Pancreas (tissue), 10 donors: ENCODE results near the gene KCMF1. TPM values are rescaled to one million over a fixed set of nuclear protein-coding genes. Genes with fewer than 3 reads are reported as not detected.
A peak's percentile ranks its signal among the peaks of the same experiment; 100 is the strongest.

Source experiments
- ATAC-seq, 4 donors: fragments of 200-7000 bp; cut with Tn5 transposase; one replicate each; pipeline versions ENCODE4 v1.8.0 to v1.9.1; 2020; ENCODE audit warnings: mild to moderate bottlenecking in 4 of 4, moderate library complexity in 4 of 4
- DNase-seq, 6 donors: peaks; one replicate each; pipeline ENCODE4 v3.0.0-alpha.2; 2020
- FAIRE-seq: peaks from 2 replicates; lab custom pipeline; 2012; peaks lifted over from hg19 to GRCh38; lab: Jason Lieb, UNC
- H3K27ac ChIP-seq, 4 donors: fragments of 200-600 bp; sonication (generic); 1 replicate in 3 of 4; 2 replicates in 1 of 4; pipeline versions ENCODE4 v1.5.0 to v1.8.0; 2020
- H3K27me3 ChIP-seq, 4 donors: fragments of 200-600 bp; one replicate each; pipeline ENCODE4 v1.8.0; 2021
- H3K36me3 ChIP-seq, 3 donors: fragments of 200-600 bp; sonication (generic) in 1 of 3; one replicate each; pipeline versions ENCODE4 v1.5.0 to v1.8.0; 2020 to 2021
- H3K4me1 ChIP-seq, 3 donors: fragments of 200-600 bp; one replicate each; pipeline ENCODE4 v1.8.0; 2021
- H3K4me3 ChIP-seq, 4 donors: fragments of 200-600 bp; sonication (generic) in 2 of 4; one replicate each; pipeline versions ENCODE4 v1.5.0 to v1.8.0; 2020 to 2021
- H3K9me3 ChIP-seq, 4 donors: fragments of 200-600 bp; one replicate each; pipeline ENCODE4 v1.8.0; 2021
- WGBS, 2 donors: extraction: QIAGEN DNeasy Blood & Tissue Kit; methylation state at CpG; one replicate each; pipeline ENCODE4 v1.1.7; 2013; 5-methylcytosine and 5-hydroxymethylcytosine counted together
- intact Hi-C, 3 donors: fragments of 100-400 bp; cut with DNase I; formaldehyde crosslinking; loops; one replicate each; pipeline versions ENCODE4 v1.11.1 to v1.14.2; 2022
- polyA plus RNA-seq, 2 donors: library from polyadenylated mRNA; stranded (reverse); fragments of 200-250 nt; gene quantifications; one replicate each; pipeline ENCODE4 v1.2.3, GENCODE V29; 2013
- total RNA-seq, 6 donors: library from RNA; stranded (reverse); fragmentation: NEBNext Ultra II Directional in 4 of 6; extraction: Animal tissue kit (Norgen Biotek cat#: 25700) in 4 of 6; gene quantifications; one replicate each; pipeline versions ENCODE4 v1.2.1 to v1.2.4, GENCODE V29; 2021 to 2023
- TF ChIP-seq, protein P1 (sequence below), 4 donors: fragments of 200-600 bp; sonication (generic) in 3 of 4; IDR thresholded peaks; one replicate each; pipeline versions ENCODE4 v1.5.0 to v1.8.0; 2021; ENCODE audit warnings: antibody characterized with exemption in 4 of 4
- donor health status: healthy with polysubstance abuse.
- donor health status: DM: no; HTN: no; CAD: no; lungs with moderate emphysema.
- donor health status: DM: no; HTN: no; CAD: no.
- donor health status: control.
- donor health status: control.
- donor health status: Bipolar disorder and iron deficiency.
- donor health status: DM: yes; HTN: yes; CAD: no.
- donor health status: DM: no; HTN: no; CAD: no.
- donor health status: DM: no; HTN: no; CAD: no.
- donor health status: DM: yes; HTN: yes; CAD: no.

The KCMF1 gene
- total and polyA plus RNA-seq, 8 donors: 9.9 to 102 (median 67.4) TPM

DNA sequence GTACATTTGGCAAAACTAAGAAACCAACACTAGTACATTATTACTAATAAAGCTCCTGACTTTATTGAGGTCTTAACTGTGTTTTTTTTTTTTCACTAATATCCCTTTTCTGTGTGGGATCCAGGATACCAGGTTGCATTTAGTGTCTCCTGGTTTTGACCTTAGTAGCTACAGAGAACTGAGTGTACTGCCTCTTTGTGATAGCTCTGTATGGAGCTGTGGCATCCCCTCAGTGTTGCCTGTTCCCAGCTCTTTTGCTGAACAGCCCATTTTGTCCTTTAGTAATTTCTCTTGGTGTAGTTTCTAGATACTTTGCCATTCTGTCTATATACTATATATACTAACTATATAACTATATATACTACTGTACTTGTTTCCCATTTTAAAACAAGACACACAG, 31.6 kb downstream of the KCMF1 start:
- no peak overlapping the region for H3K27ac ChIP-seq
- ATAC-seq (no peak), DNase-seq (no peak), FAIRE-seq (no peak)
- H3K4me3 ChIP-seq: no peak overlapping the region
- H3K27me3 ChIP-seq: no peaks in the 10 kb centered on the region
- no peaks in the 10 kb centered on the region for H3K9me3 ChIP-seq
- H3K36me3 ChIP-seq: peaks cover 0 to under 1% (median 0%) of the 10 kb centered on the region in 3 donors
- intact Hi-C loops: no loop called here
- TF ChIP-seq, protein P1, sequence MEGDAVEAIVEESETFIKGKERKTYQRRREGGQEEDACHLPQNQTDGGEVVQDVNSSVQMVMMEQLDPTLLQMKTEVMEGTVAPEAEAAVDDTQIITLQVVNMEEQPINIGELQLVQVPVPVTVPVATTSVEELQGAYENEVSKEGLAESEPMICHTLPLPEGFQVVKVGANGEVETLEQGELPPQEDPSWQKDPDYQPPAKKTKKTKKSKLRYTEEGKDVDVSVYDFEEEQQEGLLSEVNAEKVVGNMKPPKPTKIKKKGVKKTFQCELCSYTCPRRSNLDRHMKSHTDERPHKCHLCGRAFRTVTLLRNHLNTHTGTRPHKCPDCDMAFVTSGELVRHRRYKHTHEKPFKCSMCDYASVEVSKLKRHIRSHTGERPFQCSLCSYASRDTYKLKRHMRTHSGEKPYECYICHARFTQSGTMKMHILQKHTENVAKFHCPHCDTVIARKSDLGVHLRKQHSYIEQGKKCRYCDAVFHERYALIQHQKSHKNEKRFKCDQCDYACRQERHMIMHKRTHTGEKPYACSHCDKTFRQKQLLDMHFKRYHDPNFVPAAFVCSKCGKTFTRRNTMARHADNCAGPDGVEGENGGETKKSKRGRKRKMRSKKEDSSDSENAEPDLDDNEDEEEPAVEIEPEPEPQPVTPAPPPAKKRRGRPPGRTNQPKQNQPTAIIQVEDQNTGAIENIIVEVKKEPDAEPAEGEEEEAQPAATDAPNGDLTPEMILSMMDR (IDR thresholded peaks at IDR 0.05): no peak
- H3K4me1 ChIP-seq: peaks cover 6 to 9% (median 8%) of the 10 kb centered on the region in 3 donors

DNA sequence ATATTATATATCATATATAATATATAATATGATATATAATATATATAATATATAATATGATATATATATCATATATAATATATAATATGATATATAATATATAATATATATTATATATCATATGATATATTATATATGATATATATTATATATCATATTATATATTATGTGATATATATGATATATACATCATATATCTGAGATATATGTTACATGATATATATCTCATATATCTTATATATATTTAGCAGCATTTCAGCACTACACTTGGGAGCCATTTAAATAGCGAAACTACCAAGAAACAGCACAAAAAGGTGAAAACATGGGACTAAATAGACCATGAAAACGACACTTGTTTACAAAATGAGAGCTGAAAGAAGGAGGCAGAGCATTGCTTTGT, 37.3 kb downstream of the KCMF1 start:
- DNase-seq (no peak), FAIRE-seq (peak; percentile 99), ATAC-seq (no peak)
- H3K27me3 ChIP-seq: no peaks in the 10 kb centered on the region
- peaks cover 0 to 5% (median 0%) of the 10 kb centered on the region in 3 donors for H3K36me3 ChIP-seq
- intact Hi-C loops: no loop called here
- no peak overlapping the region for H3K27ac ChIP-seq
- no peak overlapping the region for H3K4me3 ChIP-seq
- WGBS, 2 donors: 92 to 95% methylated on average over 2 of the region's 2 CpGs
- H3K9me3 ChIP-seq: no peaks in the 10 kb centered on the region
- TF ChIP-seq, protein P1 (IDR thresholded peaks at IDR 0.05): no peak
- H3K4me1 ChIP-seq: peaks cover 3 to 12% (median 9%) of the 10 kb centered on the region in 3 donors

DNA sequence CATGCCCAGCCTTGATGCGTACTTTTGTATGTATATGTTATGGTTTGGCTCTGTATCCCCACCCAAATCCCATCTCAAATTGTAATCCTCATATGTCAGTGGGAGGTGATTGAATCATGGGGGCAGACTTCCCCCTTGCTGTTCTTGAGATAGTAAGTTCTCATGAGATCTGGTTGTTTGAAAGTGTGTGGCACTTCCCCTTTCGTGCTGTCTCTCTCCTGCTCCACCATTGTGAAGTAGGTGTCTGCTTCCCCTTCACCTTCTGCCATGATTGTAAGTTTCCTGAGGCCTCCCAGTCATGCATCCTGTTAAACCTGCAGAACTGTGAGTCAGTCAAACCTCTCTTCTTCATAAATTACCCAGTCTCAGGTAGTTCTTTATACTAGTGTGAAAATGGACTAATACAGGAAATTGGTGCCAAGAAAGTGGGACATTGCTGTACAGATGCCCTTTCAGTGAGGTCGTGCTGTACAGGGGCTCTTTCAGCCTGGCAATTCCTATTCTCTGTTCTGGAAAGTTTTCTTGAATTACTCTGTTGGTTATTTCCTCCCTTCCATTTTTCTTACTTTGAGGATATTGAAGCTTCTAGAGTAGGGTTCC, 38.2 kb downstream of the KCMF1 start:
- H3K27ac ChIP-seq: no peak overlapping the region
- peaks cover 0 to 5% (median 0%) of the 10 kb centered on the region in 3 donors for H3K36me3 ChIP-seq
- ATAC-seq: peak in 1 of 4 donors; percentile 19
- TF ChIP-seq, protein P1 (IDR thresholded peaks at IDR 0.05): no peak
- 93 to 95% methylated on average over 3 of the region's 3 CpGs for WGBS, 2 donors
- H3K4me1 ChIP-seq: peaks cover 3 to 12% (median 12%) of the 10 kb centered on the region in 3 donors
- H3K27me3 ChIP-seq: no peaks in the 10 kb centered on the region
- H3K9me3 ChIP-seq: no peaks in the 10 kb centered on the region
- no peak overlapping the region for H3K4me3 ChIP-seq
- intact Hi-C loops: no loop called here
- DNase-seq: no peak
- FAIRE-seq: no peak

DNA sequence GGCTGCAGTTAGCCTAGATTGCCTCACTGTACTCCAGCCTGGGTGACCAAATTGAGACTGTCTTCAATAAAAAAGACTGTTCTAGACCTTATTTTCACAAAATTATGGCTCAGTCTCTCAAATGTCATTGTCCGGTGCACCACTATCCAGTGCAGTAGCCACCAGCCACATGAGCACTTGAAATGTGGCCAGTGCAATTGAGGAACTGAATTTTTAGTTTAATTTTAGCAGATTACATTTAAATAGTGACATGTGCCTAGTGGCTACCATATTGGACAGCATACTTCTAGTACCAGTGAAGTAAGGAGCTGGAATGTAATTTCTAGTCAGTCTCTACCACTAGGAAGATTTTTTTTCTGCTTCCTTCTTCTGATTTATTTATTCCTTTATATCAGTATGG, 39.4 kb downstream of the KCMF1 start:
- 97 to 98% methylated on average over 1 of the region's 1 CpG for WGBS, 2 donors

More for the DNA sequence above, 39.4 kb downstream of the KCMF1 start:
- H3K9me3 ChIP-seq: no peaks in the 10 kb centered on the region
- FAIRE-seq (no peak), ATAC-seq (no peak), DNase-seq (no peak)
- no peak overlapping the region for H3K4me3 ChIP-seq
- no peak overlapping the region for H3K27ac ChIP-seq
- intact Hi-C loops: loop anchor here in 1 of 3 donors (5.0 kb wide), 1 partner anchor 83 kb away; no protein-coding TSS in a partner anchor
- TF ChIP-seq, protein P1 (IDR thresholded peaks at IDR 0.05): no peak
- no peaks in the 10 kb centered on the region for H3K27me3 ChIP-seq
- H3K36me3 ChIP-seq: peaks cover 0 to 5% (median 0%) of the 10 kb centered on the region in 3 donors
- peaks cover 3 to 22% (median 12%) of the 10 kb centered on the region in 3 donors for H3K4me1 ChIP-seq
